A549 (cell line): ENCODE measurements around the gene BRSK2.

Experiments used
- CEBPB ChIP-seq, 2 experiments: fragments of >200 bp in 1 of 2; sonication (Bioruptor Twin) in 1 of 2; formaldehyde crosslinking in 1 of 2; IDR thresholded peaks; 2 replicates each; pipeline ENCODE4 v1.6.1; 2012 to 2016
- CHD4 ChIP-seq: fragments of 200-600 bp; sonication (generic); IDR thresholded peaks from 2 replicates; pipeline ENCODE4 v1.6.1; 2016; ENCODE audit warnings: antibody characterized with exemption, mild to moderate bottlenecking, borderline replicate concordance
- CTCF ChIP-seq: fragments of >200 bp; sonication (Bioruptor Twin); formaldehyde crosslinking; IDR thresholded peaks from 3 replicates; pipeline ENCODE4 v1.5.1; 2016
- ELK1 ChIP-seq: fragments of 150-350 bp; IDR thresholded peaks from 2 replicates; pipeline ENCODE4 v1.6.1; 2014; ENCODE audit warnings: low read depth, mild to moderate bottlenecking, low read length
- EP300 ChIP-seq, 2 experiments: fragments of >200 bp; sonication (Bioruptor Twin); formaldehyde crosslinking; IDR thresholded peaks; 2 replicates in 1 of 2; 3 replicates in 1 of 2; pipeline ENCODE4 v1.6.1; 2016 to 2017
- HES2 ChIP-seq: fragments of >200 bp; sonication (Bioruptor Twin); formaldehyde crosslinking; IDR thresholded peaks from 2 replicates; pipeline ENCODE4 v1.6.1; 2016
- POLR2A ChIP-seq: IDR thresholded peaks from 2 replicates; pipeline ENCODE4 v1.6.1; 2012; ENCODE audit warnings: mild to moderate bottlenecking, low read length
- REST ChIP-seq: fragments of 200-600 bp; sonication (generic); IDR thresholded peaks from 2 replicates; pipeline ENCODE4 v1.6.1; 2016; ENCODE audit warnings: antibody characterized with exemption, mild to moderate bottlenecking, moderate library complexity
- TP53 ChIP-seq: fragments of 250-450 bp; sonication (Bioruptor Pico); IDR thresholded peaks from 2 replicates; pipeline ENCODE4 v1.5.0; 2021; ENCODE audit warnings: mild to moderate bottlenecking, moderate library complexity

- TF ChIP-seq CTCF (no peak), ELK1 (no peak), EP300 (IDR thresholded peaks at IDR 0.05) (no peak), TP53 (CRISPR knock-in tag) (no peak), POLR2A (peak; percentile 57; the same call in 1 of the 2 replicates), CEBPB (IDR thresholded peaks at IDR 0.05) (no peak), HES2 (no peak), CHD4 (no peak), REST (no peak)
These were observed 6.7 kb upstream of the BRSK2 start for GRCh38 chr11:1382831-1383607.
